Trophoblast cell (in vitro differentiated cells and primary cell): ENCODE measurements around the gene KRT77. TPM values are rescaled to one million over a fixed set of nuclear protein-coding genes. Genes with fewer than 3 reads are reported as not detected.
"Not testable (repeated sequence)": the region's sequence is repeated elsewhere in the genome, so short reads cannot be mapped to it uniquely, and the experiment has no call there.

Experiments
- DNase-seq, 2 donors: peaks; one replicate each; pipeline ENCODE4 v3.0.0-alpha.2; 2016
- H2AFZ ChIP-seq: 2 replicates; pipeline ENCODE4 v1.6.1; 2013; ENCODE audit warnings: low read length, moderate library complexity, mild to moderate bottlenecking; ENCODE audit not compliant: insufficient read depth, poor library complexity
- H2AK5ac ChIP-seq: 2 replicates; pipeline ENCODE4 v1.6.1; 2013; ENCODE audit warnings: mild to moderate bottlenecking, low read length
- H2BK120ac ChIP-seq: 2 replicates; pipeline ENCODE4 v1.6.1; 2013; ENCODE audit warnings: low read length, mild to moderate bottlenecking, moderate library complexity; ENCODE audit not compliant: insufficient read depth, poor library complexity
- H2BK12ac ChIP-seq: 2 replicates; pipeline ENCODE4 v1.6.1; 2013; ENCODE audit warnings: mild to moderate bottlenecking, low read length, moderate library complexity
- H2BK5ac ChIP-seq: 2 replicates; pipeline ENCODE4 v1.6.1; 2013; ENCODE audit warnings: low read length, low read depth, moderate library complexity, mild to moderate bottlenecking; ENCODE audit not compliant: poor library complexity
- H3K14ac ChIP-seq: 2 replicates; pipeline ENCODE4 v1.6.1; 2013; ENCODE audit warnings: mild to moderate bottlenecking, low read length
- H3K18ac ChIP-seq: 2 replicates; pipeline ENCODE4 v1.6.1; 2013; ENCODE audit warnings: mild to moderate bottlenecking, low read length
- H3K23ac ChIP-seq: 2 replicates; pipeline ENCODE4 v1.6.1; 2013; ENCODE audit warnings: low read length
- H3K27ac ChIP-seq: 2 replicates; pipeline ENCODE4 v1.5.1; 2013; ENCODE audit warnings: low read depth, mild to moderate bottlenecking, inconsistent platforms, low read length, moderate library complexity
- H3K27me3 ChIP-seq: 2 replicates; pipeline ENCODE4 v1.6.1; 2013; ENCODE audit warnings: inconsistent platforms, mild to moderate bottlenecking, low read length, moderate library complexity; ENCODE audit not compliant: insufficient read depth
- H3K36me3 ChIP-seq, 2 experiments: 1 replicate in 1 of 2; 2 replicates in 1 of 2; pipeline ENCODE4 v1.6.1; 2013; ENCODE audit warnings: low read length in 2 of 2, mild to moderate bottlenecking in 2 of 2, moderate library complexity in 1 of 2; ENCODE audit not compliant: insufficient read depth in 2 of 2, control insufficient read depth in 1 of 2
- H3K4ac ChIP-seq: 2 replicates; pipeline ENCODE4 v1.6.1; 2013; ENCODE audit warnings: low read depth, mild to moderate bottlenecking, low read length, moderate library complexity
- H3K4me1 ChIP-seq, 2 experiments: 1 replicate in 1 of 2; 2 replicates in 1 of 2; pipeline ENCODE4 v1.6.1; 2013; ENCODE audit warnings: low read length in 2 of 2, mild to moderate bottlenecking in 2 of 2, moderate library complexity in 1 of 2; ENCODE audit not compliant: insufficient read depth in 2 of 2, control insufficient read depth in 1 of 2
- H3K4me2 ChIP-seq: 2 replicates; pipeline ENCODE4 v1.6.1; 2013; ENCODE audit warnings: inconsistent platforms, mild to moderate bottlenecking, low read length, moderate library complexity
- H3K4me3 ChIP-seq: 2 replicates; pipeline ENCODE4 v1.5.1; 2013; ENCODE audit warnings: mild to moderate bottlenecking, low read depth, low read length, inconsistent platforms
- H3K79me1 ChIP-seq: one replicate; pipeline ENCODE4 v1.6.1; 2013; ENCODE audit warnings: low read length
- H3K79me2 ChIP-seq: 2 replicates; pipeline ENCODE4 v1.6.1; 2013; ENCODE audit warnings: low read length, mild to moderate bottlenecking; ENCODE audit not compliant: control insufficient read depth, insufficient read depth, poor library complexity
- H3K9ac ChIP-seq: 2 replicates; pipeline ENCODE4 v1.6.1; 2013; ENCODE audit warnings: mild to moderate bottlenecking, low read length
- H3K9me3 ChIP-seq: 2 replicates; pipeline ENCODE4 v1.6.1; 2013; ENCODE audit warnings: low read depth, mild to moderate bottlenecking, control low read depth, inconsistent platforms, low read length; ENCODE audit not compliant: insufficient read depth
- H4K12ac ChIP-seq: 2 replicates; pipeline ENCODE4 v1.6.1; 2013; ENCODE audit warnings: low read depth, mild to moderate bottlenecking, low read length, moderate library complexity
- H4K8ac ChIP-seq: 2 replicates; pipeline ENCODE4 v1.6.1; 2013; ENCODE audit warnings: low read depth, mild to moderate bottlenecking, low read length, moderate library complexity
- H4K91ac ChIP-seq: one replicate; pipeline ENCODE4 v1.6.1; 2013; ENCODE audit warnings: low read depth, mild to moderate bottlenecking, low read length, moderate library complexity
- WGBS: extraction: QIAGEN DNeasy Blood & Tissue Kit; methylation state at CpG from one replicate; pipeline ENCODE4 v1.1.7; 2013; ENCODE audit warnings: missing lambda C conversion rate; ENCODE audit not compliant: insufficient read length, insufficient coverage; ENCODE audit errors: extremely low coverage; 5-methylcytosine and 5-hydroxymethylcytosine counted together
- polyA plus RNA-seq: library from polyadenylated mRNA; stranded (reverse); fragments of 200-250 nt; gene quantifications from 2 replicates; pipeline ENCODE4 v1.2.3, GENCODE V29; 2013

KRT77 gene
- 0.04 and 0.05 TPM in 2 replicates for polyA plus RNA-seq

- Histone ChIP-seq H3K27me3 (no peaks in the 10 kb centered on the region), H3K4me1 (no peaks in the 10 kb centered on the region), H3K36me3 (no peaks in the 10 kb centered on the region), H3K4me2 (no peak within 1 kb of the TSS), H2AK5ac (no peak within 1 kb of the TSS), H4K8ac (no peak within 1 kb of the TSS), H3K4ac (no peak within 1 kb of the TSS), H3K9me3 (no peaks in the 10 kb centered on the region), H2BK5ac (no peak within 1 kb of the TSS), H4K12ac (no peak within 1 kb of the TSS), H3K79me2 (no peaks in the 10 kb centered on the region), H2BK12ac (no peak within 1 kb of the TSS), H2AFZ (no peak within 1 kb of the TSS), H3K14ac (no peak within 1 kb of the TSS), H3K18ac (no peak within 1 kb of the TSS), H3K79me1 (no peaks in the 10 kb centered on the region), H4K91ac (no peak within 1 kb of the TSS), H3K23ac (no peak within 1 kb of the TSS), H2BK120ac (no peak within 1 kb of the TSS), H3K4me3 (no peak within 1 kb of the TSS), H3K9ac (no peak within 1 kb of the TSS), H3K27ac (no peak within 1 kb of the TSS)
- WGBS: no CpG with 5 or more reads among the region's 2 CpGs
- DNase-seq: no peak
Observed at GRCh38 chr12:52703424-52703823, at the start of gene KRT77. Gene KRT77, minus strand, starts transcription at chr12:52703524. Its CDS starts 90 bp downstream, at chr12:52703434.

GRCh38 chr12:52752516-52752915 is 49.2 kb upstream of the KRT77 start:
- no peak overlapping the region for H3K27ac ChIP-seq
- H2AK5ac ChIP-seq: no peak overlapping the region
- no peak overlapping the region for H2AFZ ChIP-seq
- H4K12ac ChIP-seq: no peak overlapping the region
- no peak overlapping the region for H3K14ac ChIP-seq
- H3K4me2 ChIP-seq: no peak overlapping the region
- no peak overlapping the region for H3K9ac ChIP-seq
- no peak for DNase-seq
- no peak overlapping the region for H2BK120ac ChIP-seq
- peaks cover 7% of the 10 kb centered on the region for H3K9me3 ChIP-seq
- no peaks in the 10 kb centered on the region for H3K36me3 ChIP-seq
- no peaks in the 10 kb centered on the region for H3K79me2 ChIP-seq
- no peak overlapping the region for H2BK12ac ChIP-seq
- no peak overlapping the region for H2BK5ac ChIP-seq
- no peaks in the 10 kb centered on the region for H3K4me1 ChIP-seq
- peaks cover 2% of the 10 kb centered on the region for H3K27me3 ChIP-seq
- no peak overlapping the region for H4K8ac ChIP-seq
- no peak overlapping the region for H3K4me3 ChIP-seq
- no peaks in the 10 kb centered on the region for H3K79me1 ChIP-seq
- H4K91ac ChIP-seq: no peak overlapping the region
- no peak overlapping the region for H3K4ac ChIP-seq
- H3K18ac ChIP-seq: no peak overlapping the region
- no peak overlapping the region for H3K23ac ChIP-seq
- no CpG with 5 or more reads among the region's 2 CpGs for WGBS

GRCh38 chr12:52751795-52752194 is 48.5 kb upstream of the KRT77 start:
- no peaks in the 10 kb centered on the region for H3K4me1 ChIP-seq
- no peak overlapping the region for H3K9ac ChIP-seq
- no peak overlapping the region for H2BK120ac ChIP-seq
- H3K79me1 ChIP-seq: no peaks in the 10 kb centered on the region
- H4K8ac ChIP-seq: no peak overlapping the region
- H4K12ac ChIP-seq: no peak overlapping the region
- H3K23ac ChIP-seq: no peak overlapping the region
- peaks cover 4% of the 10 kb centered on the region for H3K9me3 ChIP-seq
- no peak overlapping the region for H3K4me3 ChIP-seq
- H3K18ac ChIP-seq: no peak overlapping the region
- no peak overlapping the region for H4K91ac ChIP-seq
- H2AK5ac ChIP-seq: no peak overlapping the region
- DNase-seq: no peak
- no peaks in the 10 kb centered on the region for H3K36me3 ChIP-seq
- H3K14ac ChIP-seq: no peak overlapping the region
- no peak overlapping the region for H3K27ac ChIP-seq
- no peaks in the 10 kb centered on the region for H3K79me2 ChIP-seq
- H3K4me2 ChIP-seq: no peak overlapping the region
- H2AFZ ChIP-seq: no peak overlapping the region
- no peak overlapping the region for H2BK12ac ChIP-seq
- no peaks in the 10 kb centered on the region for H3K27me3 ChIP-seq
- no peak overlapping the region for H2BK5ac ChIP-seq
- H3K4ac ChIP-seq: no peak overlapping the region

- not testable (repeated sequence) for H3K27me3 ChIP-seq, H3K9ac ChIP-seq, H3K79me2 ChIP-seq, H3K27ac ChIP-seq, H3K23ac ChIP-seq, H2BK5ac ChIP-seq, H3K18ac ChIP-seq, H4K12ac ChIP-seq, H3K79me1 ChIP-seq, DNase-seq, H3K4me2 ChIP-seq, H2BK120ac ChIP-seq, H3K36me3 ChIP-seq, H3K4ac ChIP-seq, H3K4me1 ChIP-seq, H4K91ac ChIP-seq, H3K4me3 ChIP-seq, H2BK12ac ChIP-seq, H4K8ac ChIP-seq, H3K14ac ChIP-seq, H3K9me3 ChIP-seq, H2AFZ ChIP-seq, H2AK5ac ChIP-seq
- WGBS: no CpG with 5 or more reads among the region's 3 CpGs
Observed at GRCh38 chr12:52750532-52750931, 47.2 kb upstream of the KRT77 start.
